GM18867 (cell line): ENCODE measurements around the gene SON.
A peak's percentile ranks its signal among the peaks of the same experiment; 100 is the strongest.
"Not testable (repeated sequence)": the region's sequence is repeated elsewhere in the genome, so short reads cannot be mapped to it uniquely, and the experiment has no call there.

Experiments used
- ATAC-seq: cut with Tn5 transposase; IDR thresholded peaks from one replicate; pipeline ENCODE4 v1.9.1; 2021; ENCODE audit warnings: mild to moderate bottlenecking, moderate library complexity; ENCODE audit not compliant: unreplicated experiment

Gene SON

DNA sequence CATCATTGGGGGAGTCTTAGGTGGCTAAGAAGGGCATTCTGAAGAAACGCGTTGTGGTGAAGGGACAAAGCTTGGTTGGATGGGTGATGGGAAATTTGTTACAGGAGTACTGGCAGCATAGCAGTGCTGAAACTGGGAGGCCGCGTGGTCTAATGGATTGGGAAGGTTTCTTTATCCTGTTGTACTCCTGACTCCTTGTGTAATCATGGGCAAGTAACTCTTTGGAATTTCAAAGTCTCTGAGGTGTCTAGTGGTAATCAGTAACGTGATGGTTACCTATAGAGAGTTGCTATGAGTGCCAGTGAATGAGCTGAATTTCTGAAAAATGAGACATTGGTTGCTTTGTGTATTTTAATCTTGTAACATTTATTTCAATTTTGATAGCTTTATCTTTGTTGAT is 27.2 kb downstream of the SON start:
- no peak for ATAC-seq

DNA sequence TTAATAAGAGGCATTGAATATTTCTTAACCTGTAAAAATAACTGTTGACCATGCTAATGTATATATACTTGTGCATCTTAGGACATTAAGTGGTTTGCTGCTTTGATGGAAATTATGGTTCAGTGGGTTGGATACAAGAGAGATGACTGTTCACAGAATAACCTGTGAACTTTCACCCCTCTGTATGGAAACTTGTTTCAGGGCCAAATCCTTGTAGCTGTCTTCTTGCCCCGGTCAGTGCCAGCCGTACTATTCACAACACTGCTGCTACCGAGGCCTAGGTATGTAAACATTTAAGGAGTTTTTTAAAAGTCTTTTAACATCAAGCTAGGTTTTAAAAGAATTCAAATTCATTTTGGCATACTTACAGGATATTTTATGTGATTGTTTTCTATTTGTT is 29.5 kb downstream of the SON start:
- ATAC-seq: no peak

DNA sequence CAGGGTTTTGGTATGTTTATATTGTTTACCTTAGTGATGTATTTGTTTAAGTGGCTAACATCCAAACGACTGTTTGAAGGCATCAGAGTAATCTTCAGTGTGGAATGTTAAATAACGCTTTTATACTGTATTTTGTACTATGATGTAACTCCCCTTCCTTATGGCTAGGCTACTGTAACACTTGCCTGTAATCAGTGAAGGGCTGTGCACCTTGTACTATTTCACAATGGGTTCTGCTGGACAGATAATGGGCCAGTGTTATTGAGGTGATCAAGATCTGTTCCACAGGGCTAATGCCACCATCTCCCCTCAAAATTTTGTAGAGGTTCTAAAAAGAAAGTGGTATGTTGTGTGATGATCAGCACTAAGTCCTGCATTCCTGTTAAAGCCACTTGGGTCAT is 33.9 kb downstream of the SON start:
- ATAC-seq: not testable (repeated sequence)

DNA sequence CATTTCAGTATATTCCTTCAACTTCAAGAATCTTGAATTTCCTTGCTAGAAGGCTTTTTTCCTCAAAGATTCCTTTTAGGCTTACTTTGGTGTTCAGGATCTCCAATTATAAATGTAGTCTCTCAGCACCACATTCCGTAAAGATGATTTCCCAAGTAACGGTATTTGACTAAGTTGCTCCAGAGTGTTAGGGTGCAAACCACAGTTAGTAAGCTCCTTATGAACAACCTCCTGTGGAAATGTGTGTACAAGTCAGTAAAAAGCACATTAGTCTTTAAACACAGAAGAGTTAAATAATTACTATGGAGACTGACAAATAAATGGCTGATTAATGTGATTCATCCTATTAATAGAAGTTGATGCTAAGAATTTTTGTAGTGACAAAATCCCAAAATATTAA is 35.4 kb downstream of the SON start:
- no peak for ATAC-seq

DNA sequence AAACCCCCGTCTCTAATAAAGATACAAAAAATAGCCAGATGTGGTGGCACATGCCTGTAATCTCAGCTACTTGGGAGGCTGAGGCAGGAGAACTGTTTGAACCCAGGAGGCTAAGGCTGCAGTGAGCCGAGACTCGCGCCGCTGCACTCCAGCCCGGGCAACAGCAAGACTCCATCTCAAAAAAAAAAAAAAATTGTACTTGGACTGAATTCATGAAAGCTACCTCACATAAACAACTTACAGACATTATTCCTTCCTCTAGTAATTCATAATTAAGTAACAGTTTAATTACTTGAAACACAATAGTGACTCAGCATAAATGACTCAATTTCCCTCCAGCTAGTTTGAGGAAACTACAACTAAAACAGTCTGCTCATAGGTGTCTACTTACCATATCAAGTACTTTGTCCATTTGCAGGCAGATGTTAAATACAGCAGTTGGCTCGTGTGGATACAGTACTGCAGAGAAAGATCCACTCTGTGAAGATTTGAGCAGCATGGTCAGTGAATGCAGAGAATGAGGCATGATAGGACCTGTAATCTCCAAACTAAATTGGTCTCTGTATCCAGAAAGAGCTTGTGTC is 36.2 kb downstream of the SON start:
- ATAC-seq: no peak

DNA sequence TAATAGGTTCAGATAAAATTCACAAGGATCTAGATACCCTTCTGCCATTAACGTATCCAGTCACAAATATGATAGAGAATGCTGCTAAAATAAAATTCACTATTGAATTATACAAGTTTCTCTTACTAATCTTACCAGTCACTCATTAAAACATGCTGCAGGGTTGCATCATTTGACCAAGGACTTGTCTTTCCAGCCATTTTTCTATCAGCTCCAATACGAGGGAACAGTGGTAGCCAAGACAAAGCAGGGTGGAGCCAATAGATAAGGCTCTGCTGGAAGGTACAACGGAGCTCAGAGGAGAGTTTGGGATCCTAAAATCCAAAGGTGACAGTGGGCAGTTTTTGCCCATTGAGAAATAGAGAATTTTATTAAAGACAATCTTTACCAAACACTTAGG is 41.6 kb downstream of the SON start:
- ATAC-seq: no peak

DNA sequence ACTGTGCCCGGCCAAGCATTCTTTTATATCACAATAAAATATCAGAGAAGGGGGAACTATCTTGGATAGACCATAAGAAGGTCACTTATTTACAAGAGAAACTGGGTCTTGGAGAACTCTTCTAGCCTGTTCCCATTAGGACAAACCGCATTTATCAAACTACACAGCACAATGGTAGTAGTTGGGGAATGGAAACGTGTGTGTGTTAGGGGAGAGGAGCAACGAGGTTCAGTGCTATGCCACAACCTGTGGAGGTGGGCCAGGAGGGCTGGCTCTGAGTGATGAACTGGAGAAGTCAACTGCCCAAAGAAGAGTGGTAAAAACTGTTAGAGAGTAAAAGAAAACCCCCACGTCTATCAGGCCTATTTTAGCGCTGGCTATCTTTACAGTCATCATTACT is 44.1 kb downstream of the SON start:
- no peak for ATAC-seq

DNA sequence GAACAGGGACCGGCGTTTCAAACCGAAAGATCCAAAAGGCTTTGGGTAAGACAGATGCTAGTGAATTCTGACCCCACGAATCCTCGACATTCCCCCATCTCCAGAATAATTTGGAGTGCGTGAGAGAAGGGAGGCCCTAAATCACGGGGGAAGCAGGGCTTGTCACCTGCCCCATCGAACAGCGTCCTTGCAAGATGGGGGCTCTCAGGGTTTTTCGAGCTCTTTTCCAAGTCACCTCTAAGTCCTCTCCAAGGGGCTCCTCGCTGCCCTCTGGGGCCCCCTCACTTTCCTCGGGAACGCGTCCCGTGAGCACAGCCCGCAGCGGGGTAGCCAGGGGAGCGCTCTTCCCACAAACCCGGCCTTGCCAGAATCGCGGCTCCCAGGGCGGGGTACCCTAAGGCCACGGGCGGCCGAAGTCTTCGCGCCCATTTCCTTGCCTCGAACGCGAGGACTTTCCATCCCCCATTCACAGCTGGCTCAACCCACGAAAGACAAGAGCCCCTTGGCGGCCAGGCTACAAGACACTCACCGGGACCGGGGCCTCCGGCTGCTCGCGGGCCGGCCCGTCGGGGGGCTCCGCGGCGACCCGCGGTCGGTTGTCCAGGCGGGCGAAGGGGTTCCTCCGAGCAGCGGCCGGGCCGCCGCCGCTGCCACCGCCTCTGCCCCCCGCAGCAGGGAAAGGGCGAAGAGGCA is 45.1 kb downstream of the SON start:
- peak; percentile 38 for ATAC-seq

DNA sequence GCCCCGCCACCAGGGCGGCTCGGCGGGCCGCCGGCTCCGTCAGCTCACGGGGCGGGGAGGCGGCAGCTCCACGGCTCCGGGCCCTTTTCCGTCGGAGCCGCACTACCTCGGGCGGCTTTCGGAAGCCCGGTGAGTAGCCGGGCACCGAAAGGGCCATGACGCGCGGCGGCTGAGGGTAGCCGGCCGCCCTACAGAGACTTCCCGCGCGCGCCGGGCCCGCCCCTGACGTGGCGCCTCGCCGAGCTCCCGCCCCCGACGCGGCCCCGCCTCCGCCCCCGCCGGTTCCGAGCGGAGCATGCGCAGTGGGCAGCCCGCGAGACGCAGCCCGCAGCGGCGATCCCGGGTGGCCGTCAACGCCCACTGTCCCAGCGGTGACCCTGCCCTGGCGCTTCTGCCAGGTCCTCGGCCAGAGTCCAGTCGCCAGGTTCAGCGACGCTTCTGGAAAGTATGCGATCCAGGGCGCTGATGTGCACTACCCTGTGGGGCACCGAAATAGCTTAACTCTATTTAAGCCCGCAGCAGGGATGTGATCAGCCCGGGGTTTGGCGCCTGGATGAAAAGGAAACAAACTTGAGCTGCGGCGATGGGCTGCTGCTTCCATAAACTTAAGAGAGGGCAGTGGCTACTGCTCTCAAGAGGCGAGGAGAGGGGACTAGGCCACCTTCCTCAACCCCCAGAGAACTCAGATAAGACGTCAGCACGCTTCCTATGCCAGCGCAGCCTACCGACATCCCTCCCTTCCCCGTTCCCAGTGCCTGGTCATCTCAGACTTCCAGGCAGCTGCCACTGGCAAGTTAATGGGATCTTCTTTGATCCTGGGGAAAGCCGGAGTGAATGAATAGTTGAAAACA is 45.9 kb downstream of the SON start, which contains the start of gene DONSON:
TSS of gene DONSON (minus strand) at position 200 of the 851 bp plus-strand sequence. CDS start at position 157, 43 bp downstream.
- peak; percentile 91 for ATAC-seq

DNA sequence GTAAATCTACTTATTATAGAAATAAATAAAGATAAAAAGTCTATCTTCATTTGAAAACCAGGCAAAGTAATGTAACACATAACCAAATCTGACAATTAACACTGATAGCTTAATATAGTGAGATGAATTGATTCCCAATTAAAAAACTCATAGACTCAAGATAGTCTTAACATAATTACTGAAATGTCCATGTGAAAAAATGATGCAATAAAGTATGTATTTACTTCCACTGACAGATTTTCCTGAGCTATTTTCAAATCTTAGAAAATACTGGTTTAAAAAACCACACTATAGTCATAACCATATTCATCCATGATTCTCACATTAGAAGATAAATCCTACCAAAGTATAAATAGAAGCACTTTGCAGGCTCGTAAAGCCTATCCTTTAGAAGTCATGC is 55.2 kb downstream of the SON start:
- ATAC-seq: no peak

DNA sequence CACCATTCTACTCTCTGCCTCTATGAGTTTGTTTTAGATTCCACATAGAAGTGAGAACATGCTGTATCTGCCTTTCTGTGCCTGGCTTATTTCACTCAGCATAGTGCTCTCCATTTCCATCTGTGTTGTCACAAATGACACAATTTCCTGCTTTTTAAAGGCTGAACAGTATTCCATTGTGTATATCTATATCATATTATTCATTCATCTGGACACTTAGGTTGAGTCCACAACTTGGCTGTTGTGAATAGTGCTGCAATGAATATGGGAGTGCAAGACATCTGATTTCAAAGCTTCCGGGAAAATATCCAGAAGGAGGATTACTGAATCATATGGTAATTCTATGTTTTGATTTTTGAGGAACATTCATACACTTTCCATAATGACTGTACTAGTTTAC is 65.7 kb downstream of the SON start:
- no peak for ATAC-seq

DNA sequence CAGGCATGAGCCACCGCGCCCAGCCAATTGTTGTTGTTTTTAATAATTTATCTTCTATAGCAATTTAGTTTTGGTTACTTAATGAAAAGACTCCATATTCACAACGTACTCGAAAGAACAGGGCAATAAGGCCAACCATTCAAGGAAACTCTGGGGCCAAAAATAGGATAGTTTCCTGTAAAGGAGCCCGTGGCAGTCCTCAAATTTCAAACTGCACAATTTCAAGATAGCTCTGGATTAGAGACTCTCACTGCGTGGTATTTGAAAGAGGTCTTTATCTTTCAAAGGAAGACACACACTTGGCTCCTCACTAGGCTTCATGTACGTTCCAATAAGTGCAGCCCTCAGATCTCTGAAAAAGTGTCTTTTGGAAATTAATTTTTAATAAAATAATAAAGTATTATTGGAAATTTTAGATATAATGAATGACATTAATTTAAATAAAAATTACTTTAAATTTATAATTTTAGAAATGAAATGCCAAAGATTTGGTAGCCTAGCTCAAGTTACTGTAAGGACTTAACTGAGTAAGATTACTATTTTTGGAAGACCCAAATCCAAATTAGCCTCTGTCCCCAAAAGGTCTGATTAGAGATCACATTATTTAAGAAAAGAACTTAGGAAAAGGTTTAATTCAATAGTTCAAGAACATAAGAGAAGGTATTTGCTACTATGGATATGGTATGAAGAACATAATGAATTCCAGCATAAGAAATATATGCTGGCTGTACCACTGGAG is 68.3 kb downstream of the SON start:
- ATAC-seq: no peak

DNA sequence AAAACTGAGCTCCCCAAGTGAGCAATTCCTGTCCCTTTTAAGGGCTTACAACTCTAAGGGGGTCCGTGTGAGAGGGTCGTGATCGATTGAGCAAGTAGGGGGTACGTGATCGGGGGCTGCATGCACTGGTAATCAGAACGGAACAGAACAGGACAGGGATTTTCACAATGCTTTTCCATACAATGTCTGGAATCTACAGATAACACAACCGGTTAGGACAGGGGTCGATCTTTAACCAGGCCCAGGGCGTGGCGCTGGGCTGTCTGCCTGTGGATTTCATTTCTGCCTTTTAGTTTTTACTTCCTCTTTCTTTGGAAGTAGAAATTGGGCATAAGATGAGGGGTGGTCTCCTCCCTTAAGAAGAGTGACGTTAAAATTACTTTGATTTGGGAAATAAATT is 74.7 kb downstream of the SON start:
- ATAC-seq: not testable (repeated sequence)

DNA sequence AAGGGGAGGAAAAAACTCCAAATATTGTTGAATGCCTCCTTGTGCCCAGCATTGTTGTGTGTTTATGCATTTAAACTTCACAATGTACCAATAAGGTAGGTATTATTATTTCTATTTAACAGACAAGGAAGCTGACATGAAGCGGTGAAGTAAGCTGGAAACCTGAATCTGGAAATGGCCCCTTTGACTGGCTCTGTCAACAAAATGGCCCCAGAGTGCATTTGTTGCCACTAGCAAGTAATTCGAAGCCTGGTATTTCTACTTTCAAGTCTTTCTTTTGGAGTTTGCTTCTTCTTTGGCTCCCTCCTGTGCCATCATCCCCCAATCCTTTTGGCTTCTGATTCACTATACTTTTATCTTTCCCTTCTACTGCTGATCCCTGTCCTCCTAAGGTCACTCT is 75.6 kb downstream of the SON start:
- no peak for ATAC-seq

DNA sequence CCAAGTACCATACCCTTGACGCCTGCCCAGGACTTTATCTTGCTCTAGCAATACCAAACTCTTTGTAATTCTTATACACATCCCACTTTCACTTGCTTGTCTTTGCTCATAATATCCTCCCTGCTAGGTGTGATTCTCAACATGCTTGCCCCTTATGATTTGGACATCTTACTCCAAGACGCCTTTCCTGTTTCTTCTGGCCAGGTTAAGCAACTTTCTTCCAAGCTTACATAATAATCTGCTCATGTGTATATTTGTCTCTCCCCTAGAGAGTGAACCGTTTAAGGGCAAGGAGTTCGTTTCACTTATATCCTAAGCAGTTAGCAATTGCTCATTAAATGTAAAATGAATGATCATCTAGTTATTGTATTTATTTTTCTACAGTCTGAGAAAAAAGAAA is 76.9 kb downstream of the SON start:
- ATAC-seq: no peak

DNA sequence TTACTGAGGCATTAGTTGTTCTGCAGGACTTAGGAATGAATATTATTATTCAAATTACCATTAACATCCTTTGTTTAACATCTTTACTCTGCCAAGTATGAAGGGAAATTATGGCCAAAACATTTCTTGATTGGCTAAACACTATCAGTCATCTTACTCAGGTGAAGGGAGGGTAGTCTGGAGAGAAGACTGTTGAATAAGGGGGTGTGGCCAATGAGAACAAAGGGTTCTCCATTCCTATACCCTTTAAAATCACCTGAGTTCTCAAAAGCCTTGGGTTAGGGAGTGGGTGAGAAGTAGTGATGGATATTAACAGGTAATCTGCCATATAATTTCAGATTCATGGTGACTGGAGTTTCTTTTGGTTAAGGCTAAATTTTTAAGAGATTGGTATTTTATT is 79.4 kb downstream of the SON start:
- ATAC-seq: no peak

DNA sequence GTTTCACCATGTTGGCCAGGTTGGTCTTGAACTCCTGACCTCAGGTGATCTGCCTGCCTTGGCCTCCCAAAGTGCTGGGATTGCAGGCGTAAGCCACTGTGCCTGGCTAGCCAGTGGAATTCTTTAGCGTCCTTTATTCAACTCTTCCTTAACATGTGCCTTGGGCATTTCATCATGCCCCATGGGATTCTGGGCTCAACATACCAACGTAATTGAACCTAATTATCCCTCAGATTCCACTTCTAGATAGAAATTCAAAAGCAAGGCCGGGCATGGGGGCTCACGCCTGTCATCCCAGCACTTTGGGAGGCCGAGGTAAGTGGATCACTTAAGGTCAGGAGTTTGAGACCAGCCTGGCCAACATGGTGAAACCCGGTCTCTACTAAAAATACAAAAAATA is 83.3 kb downstream of the SON start:
- ATAC-seq: not testable (repeated sequence)
